Measurements from ENCODE around the gene PPIF. TPM values are rescaled to one million over a fixed set of nuclear protein-coding genes. Genes with fewer than 3 reads are reported as not detected.

The PPIF gene
- total RNA-seq, 1 experiment from 2014 or later, result 19.1 TPM

GRCh38 chr10:79400146-79401004 is 53.1 kb downstream of the PPIF start:
- no peak for DNase-seq (ENCODE audit: low read depth)

GRCh38 chr10:79401015-79401921 is 54.0 kb downstream of the PPIF start:
- DNase-seq (ENCODE audit: low read depth), result peak; percentile 71

- DNase-seq (ENCODE audit: low read depth), result no peak
Observed at GRCh38 chr10:79402625-79402946, 55.3 kb downstream of the PPIF start.

GRCh38 chr10:79402951-79403350 is 55.7 kb downstream of the PPIF start:
- DNase-seq (ENCODE audit: low read depth), result peak; percentile 70

- DNase-seq (ENCODE audit: low read depth), result peak; percentile 91
Observed at GRCh38 chr10:79403441-79404230, 56.4 kb downstream of the PPIF start.

DNA sequence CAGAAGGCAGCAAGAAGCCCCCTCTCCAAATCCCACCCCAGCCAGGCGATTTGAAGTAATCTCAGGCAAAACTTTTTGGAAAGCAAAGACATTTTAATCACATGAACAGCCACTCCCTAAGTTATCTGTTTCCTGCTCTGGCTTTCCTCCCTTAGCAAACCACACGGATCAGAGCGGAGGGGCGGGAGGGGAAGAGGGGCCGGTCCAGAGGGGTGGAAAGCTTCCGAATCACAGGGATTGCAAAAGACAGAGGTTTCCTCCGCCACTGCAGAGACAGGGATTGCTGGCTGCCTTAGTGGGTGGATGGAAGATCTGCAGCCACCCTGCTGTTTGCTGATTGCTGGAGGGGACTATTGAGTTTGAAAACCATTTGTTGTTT is 57.0 kb downstream of the PPIF start:
- DNase-seq (ENCODE audit: low read depth), result peak; percentile 93

DNA sequence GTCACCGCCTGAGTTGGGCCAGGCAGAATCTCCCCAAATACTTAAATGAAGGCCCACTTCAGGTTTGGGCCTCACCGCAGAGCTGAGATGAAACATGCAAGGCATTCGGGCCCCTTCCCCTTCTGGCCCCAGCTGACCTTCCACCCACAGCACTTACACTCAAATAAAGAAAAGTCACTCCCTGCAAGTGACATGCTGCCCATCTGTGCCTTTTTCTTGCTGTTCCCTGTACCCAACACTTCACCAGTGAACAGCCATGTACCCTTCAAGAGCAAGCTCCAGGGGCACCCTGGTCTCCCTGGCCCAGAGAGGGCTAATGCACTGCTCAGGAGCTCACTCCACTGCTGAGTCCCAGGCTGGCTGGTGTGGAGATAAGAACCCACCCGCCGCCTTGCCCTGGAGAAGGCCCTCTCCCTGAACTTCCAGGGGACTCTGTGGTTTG is 57.4 kb downstream of the PPIF start:
- no peak for DNase-seq (ENCODE audit: low read depth)

Other genes starting within 250 kb of the PPIF start
- 21.0 and 24.6 TPM in 2 replicates for gene ZCCHC24, start 98.2 kb downstream of the PPIF start, total RNA-seq (2014; rRNA removed; shearing (Covaris generic))
- 0.12 and 0.29 TPM in 2 replicates for gene EIF5AL1, start 165.1 kb downstream of the PPIF start, total RNA-seq (2014; rRNA removed; shearing (Covaris generic))
- not detected in 2 replicates for gene SFTPA2, start 212.9 kb downstream of the PPIF start, total RNA-seq (2014; rRNA removed; shearing (Covaris generic))

All from RPMI7951 (cell line).